HG03025 (cell line): ENCODE results near the gene USP32.

Experiments
- ATAC-seq: cut with Tn5 transposase; IDR thresholded peaks from one replicate; pipeline ENCODE4 v1.9.1; 2021; ENCODE audit warnings: mild to moderate bottlenecking, moderate library complexity; ENCODE audit not compliant: unreplicated experiment, low FRiP score

The USP32 gene

GRCh38 chr17:60303406-60304099 is 88.4 kb downstream of the USP32 start:
- no peak for ATAC-seq

DNA sequence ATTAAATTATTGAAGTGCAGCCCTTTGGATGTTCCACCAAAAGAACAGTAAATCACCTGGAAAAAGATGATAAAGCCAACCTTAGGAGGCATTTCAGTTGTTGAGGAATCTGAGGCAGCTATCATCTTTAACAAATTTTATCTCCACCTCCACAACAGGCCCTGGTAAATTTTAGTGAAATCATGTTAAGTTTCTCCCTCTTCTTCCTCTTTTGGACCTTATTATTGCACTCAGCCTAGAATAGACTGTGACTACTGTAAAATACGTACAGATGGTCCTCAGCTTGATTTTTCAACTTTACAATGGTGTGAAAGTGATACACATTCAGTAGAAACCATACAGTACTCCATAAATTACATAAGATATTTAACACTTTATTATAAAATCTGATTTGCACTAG is 90.3 kb downstream of the USP32 start:
- ATAC-seq: no peak

DNA sequence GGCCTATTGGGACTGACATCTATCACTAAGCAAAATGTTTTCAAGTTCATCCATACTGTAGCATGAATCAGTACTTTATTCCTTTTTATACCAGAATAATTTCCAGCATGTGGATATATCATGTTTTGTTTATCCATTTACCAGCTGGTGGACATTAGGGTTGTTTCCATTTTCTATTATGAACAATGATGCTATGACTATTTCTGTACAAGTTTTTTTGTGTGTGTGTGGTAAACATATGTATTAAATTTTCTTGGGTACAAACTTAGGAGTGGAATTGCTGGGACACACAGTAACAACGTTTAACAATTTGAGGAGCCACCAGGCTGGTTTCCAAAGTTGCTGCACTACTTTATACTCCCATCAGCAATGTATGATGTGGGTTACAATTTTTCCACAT is 91.0 kb downstream of the USP32 start:
- ATAC-seq: no peak

- ATAC-seq: no peak
These were observed 91.9 kb downstream of the USP32 start for GRCh38 chr17:60300011-60300410.

- ATAC-seq: no peak
These were observed 94.1 kb downstream of the USP32 start for GRCh38 chr17:60297760-60298401.

DNA sequence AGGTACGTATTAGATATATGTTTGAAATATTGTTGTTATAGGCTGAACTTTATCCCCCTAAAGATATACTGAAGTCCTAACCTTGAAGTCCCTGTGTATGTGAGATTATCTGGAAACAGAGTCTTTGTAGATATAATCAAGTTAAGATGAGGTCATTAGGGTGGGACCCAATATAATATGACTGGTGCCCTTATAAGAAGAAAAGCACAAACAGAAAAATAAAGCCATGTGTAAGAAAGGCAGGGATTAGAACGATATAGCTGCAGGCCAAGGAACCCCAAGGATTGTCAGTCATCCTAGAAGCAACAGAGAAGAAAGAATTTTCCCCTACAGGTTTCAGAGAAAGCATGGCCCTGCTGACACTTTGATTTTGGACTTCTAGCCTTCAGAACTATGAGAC is 95.8 kb downstream of the USP32 start:
- no peak for ATAC-seq

DNA sequence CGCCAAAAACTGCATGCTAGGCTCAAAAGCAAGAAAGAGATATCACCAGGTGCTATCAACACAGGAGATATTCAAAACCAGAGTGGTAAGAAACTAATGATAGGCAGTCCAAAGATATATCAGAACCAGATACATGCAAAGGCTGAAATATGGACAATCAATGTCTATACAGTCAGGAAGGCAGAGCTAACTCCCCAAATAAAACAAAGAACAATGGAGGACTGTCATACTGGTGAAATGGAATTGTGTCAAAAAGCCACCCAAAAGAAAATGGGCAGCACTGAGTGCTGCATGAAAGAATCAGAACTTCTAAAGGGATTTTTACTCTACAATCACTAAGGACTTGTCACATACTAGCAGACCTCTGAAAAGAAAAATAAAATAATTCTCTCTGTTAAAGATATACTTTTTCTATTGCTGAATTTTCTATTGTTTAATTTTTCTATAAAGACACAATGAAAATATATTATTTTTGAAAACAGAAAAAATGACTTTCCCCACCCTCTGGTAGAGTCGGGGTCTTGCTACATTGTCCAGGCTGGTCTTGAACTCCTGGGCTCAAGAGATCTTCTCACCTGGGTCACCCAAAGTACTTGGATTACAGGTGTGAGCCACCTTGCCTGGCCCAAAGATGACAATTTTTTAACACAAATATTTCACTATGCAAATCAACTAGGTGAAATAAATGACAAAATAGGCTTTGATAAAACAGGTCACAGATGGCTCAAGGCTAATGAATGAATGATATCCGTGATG is 98.2 kb downstream of the USP32 start:
- no peak for ATAC-seq

- ATAC-seq: no peak
These were observed 99.2 kb downstream of the USP32 start for GRCh38 chr17:60292697-60293096.

DNA sequence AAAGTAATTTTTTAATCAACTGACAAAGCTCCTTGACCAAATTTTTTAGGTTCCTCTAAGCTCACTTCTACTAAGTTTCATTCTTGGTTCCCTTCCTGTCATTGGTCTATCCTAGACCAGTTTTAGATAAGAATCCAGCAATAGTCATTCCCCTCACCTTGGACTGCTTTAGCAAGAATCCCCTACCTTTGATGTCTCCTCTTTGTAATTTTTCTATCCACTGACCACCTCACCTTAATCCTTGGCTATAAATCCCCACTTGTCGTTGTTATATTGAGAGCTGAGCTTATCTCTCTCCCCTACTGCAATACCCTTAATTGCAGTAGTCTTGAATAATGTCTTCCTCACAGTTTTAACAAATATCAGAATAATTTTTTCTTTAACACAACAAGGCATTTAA is 107.2 kb downstream of the USP32 start:
- no peak for ATAC-seq

- ATAC-seq: no peak
These were observed 108.1 kb downstream of the USP32 start for GRCh38 chr17:60283816-60284215.

GRCh38 chr17:60280673-60281072 is 111.3 kb downstream of the USP32 start:
- no peak for ATAC-seq

DNA sequence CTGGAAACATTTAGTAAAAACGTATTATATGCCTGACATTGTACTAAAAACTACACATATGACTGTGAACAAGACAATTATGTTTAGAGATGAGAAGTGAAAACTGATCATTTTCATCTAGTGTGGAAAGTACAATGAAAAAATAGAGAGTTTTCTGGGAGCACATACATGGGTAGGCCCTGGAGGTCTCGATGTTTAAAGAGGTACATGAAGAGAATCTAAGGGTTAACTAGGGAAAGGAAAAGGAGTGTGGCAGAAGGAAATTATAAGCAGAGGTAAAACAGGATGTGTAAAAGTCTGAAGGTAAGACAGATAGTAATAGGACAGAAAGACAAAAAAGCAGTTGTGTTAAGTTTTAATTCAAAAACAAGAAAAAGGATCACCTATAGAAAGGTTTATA is 113.7 kb downstream of the USP32 start:
- ATAC-seq: no peak

DNA sequence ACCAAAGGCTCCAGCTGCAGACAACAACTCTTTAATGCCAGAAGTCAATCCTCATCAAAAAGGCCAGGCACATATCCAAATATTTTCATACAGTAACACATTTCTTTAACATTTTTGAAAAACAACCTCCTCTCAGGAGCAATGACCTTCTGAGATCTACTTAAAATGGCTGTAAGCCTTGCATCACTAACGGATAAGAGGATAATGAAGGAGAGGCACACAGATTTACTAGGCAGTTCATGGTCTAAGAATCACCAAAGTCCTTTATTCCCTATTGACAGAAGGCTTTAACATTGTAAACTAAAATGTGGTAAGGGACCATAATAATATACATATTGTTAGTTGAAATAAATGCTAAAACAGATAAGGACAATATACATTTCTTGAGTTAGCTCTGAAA is 114.7 kb downstream of the USP32 start:
- ATAC-seq: no peak

- ATAC-seq: no peak
These were observed 122.5 kb downstream of the USP32 start for GRCh38 chr17:60269417-60269816.

DNA sequence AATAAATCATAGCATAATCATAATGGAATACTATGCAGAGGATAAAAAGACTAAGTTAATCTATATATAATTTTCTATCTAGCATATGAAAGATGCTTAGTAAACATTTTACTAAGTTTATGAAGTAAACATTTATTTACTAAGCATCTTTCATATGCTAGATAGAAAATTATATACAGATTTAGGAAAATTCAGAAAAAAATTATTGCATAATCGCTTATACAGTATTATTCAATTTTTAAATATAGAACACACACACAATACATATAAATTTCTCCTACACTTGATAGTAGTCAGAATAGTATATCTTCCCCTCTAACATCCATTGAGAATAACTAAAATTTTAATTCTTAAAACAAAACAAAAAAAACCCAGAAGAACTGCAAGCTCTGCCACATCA is 131.4 kb downstream of the USP32 start:
- no peak for ATAC-seq

DNA sequence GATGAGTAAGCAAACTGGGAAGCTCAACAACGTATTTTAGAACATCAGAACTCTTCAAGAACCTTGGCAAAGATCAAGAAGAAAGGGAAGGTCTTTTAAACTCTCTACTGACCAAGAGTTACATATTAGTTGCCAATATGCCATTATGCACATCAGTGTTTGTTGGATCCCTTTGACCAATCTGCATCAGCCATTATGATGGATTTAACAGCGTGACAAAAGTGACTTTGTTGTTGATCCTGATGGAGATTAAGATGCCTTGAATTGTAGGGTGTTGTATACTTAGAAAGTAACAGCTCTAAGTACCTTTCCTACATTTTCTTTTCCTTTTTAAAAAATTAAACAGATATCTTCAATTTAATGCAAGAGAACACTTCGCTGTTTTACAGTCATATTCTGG is 133.6 kb downstream of the USP32 start:
- no peak for ATAC-seq

DNA sequence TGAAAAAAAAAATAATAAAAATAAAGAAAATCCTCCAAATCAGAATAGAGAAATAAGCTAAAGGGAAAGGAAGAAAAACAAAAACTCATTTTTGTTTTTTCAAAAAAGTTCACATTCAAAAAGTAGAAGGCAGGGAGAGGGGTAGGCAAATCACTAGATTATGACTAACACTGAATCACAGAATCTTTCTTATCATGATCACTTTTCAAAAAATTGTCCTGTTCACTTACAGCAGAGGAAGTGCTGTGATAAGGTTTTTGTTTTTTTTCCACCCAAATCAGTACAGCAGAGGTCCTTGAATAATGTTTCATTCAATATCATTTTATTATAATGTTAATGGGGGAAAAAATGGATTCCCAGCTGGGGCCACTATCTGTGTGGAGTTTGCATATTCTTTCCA is 135.8 kb downstream of the USP32 start:
- ATAC-seq: no peak

DNA sequence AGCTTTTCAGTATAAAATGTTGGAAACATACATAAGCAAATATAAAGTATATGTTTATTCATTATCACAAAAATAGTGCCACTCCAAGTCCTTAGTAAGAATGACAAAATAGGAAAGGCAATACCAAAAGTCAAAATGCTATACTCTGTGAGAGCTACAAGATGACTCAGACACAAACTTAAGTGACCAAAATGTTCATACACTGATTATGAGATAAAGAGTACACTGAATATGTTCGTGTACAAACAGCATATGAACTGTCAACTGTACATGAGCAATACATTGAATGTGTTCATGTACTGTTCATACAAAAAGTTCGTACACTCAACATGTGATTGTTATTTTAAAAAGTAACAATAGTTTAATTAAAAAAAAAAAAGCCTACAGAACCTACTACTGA is 138.9 kb downstream of the USP32 start:
- ATAC-seq: no peak

DNA sequence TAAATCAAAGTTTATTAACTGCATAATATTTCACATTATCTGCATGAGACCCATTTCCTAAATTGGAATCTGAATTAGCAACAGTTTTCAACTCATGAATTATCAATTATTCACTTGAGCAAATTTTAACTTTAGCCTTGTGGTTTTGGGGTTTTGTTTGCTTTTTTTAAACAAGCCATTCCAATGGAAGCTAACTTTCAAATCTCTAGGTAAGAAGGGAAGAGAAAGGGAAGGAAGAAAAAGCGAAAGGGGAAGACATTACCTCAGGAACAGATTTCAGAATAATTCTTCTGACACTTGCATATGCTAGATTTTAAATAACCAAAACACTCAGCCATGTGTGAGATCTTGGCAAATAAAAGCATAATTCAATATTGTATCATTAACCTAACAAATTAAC is 139.5 kb downstream of the USP32 start:
- no peak for ATAC-seq

GRCh38 chr17:60249290-60249826 is 142.6 kb downstream of the USP32 start:
- ATAC-seq: no peak

GRCh38 chr17:60248618-60249289 is 143.2 kb downstream of the USP32 start:
- no peak for ATAC-seq
